GM18870 (cell line): Measurements from ENCODE around the gene NPR3.

Experiments used
- ATAC-seq: cut with Tn5 transposase; IDR thresholded peaks from one replicate; pipeline ENCODE4 v1.9.1; 2021; ENCODE audit warnings: moderate library complexity; ENCODE audit not compliant: unreplicated experiment

NPR3 gene

GRCh38 chr5:32710550-32711361, at the start of gene NPR3:
TSS of gene NPR3 (plus strand) at chr5:32711321. CDS start at chr5:32711777, 456 bp downstream.
- ATAC-seq, result no peak

GRCh38 chr5:32664523-32664922, 46.6 kb upstream of the NPR3 start:
- no peak for ATAC-seq

- no peak for ATAC-seq
Observed at GRCh38 chr5:32668552-32668951, 42.6 kb upstream of the NPR3 start.

- no peak for ATAC-seq
Observed at GRCh38 chr5:32673272-32673671, 37.8 kb upstream of the NPR3 start.

- no peak for ATAC-seq
Observed at GRCh38 chr5:32677023-32677422, 34.1 kb upstream of the NPR3 start.

GRCh38 chr5:32678472-32678871, 32.6 kb upstream of the NPR3 start:
- no peak for ATAC-seq

- ATAC-seq, result no peak
Observed at GRCh38 chr5:32679218-32679617, 31.9 kb upstream of the NPR3 start.

- ATAC-seq, result no peak
Observed at GRCh38 chr5:32680183-32680582, 30.9 kb upstream of the NPR3 start.

- no peak for ATAC-seq
Observed at GRCh38 chr5:32683125-32683524, 28.0 kb upstream of the NPR3 start.

GRCh38 chr5:32684260-32684659, 26.9 kb upstream of the NPR3 start:
- no peak for ATAC-seq

- ATAC-seq, result no peak
Observed at GRCh38 chr5:32686799-32687498, 24.2 kb upstream of the NPR3 start.

- ATAC-seq, result no peak
Observed at GRCh38 chr5:32687499-32687831, 23.7 kb upstream of the NPR3 start.

GRCh38 chr5:32690153-32690552, 21.0 kb upstream of the NPR3 start:
- no peak for ATAC-seq

- ATAC-seq, result no peak
Observed at GRCh38 chr5:32690666-32691065, 20.5 kb upstream of the NPR3 start.

- no peak for ATAC-seq
Observed at GRCh38 chr5:32692036-32692746, 18.9 kb upstream of the NPR3 start.

- no peak for ATAC-seq
Observed at GRCh38 chr5:32703957-32704356, 7.2 kb upstream of the NPR3 start.

- ATAC-seq, result no peak
Observed at GRCh38 chr5:32707418-32707997, 3.6 kb upstream of the NPR3 start.

- no peak for ATAC-seq
Observed at GRCh38 chr5:32708949-32709348, 2.2 kb upstream of the NPR3 start.

- no peak for ATAC-seq
Observed at GRCh38 chr5:32709750-32710549, 1.2 kb upstream of the NPR3 start.

GRCh38 chr5:32711362-32711680, 200 bp downstream of the NPR3 start:
- no peak for ATAC-seq
